ENCODE results near the gene FABP6. TPM values are rescaled to one million over a fixed set of nuclear protein-coding genes. Genes with fewer than 3 reads are reported as not detected.

Gene FABP6
- total and polyA plus RNA-seq, 9 of the 15 experiments (the other 6 are each of a cell fraction or from before 2014, with no cell fraction given) = 0.11 to 0.33 (median 0.21) TPM; not detected in 4

DNA sequence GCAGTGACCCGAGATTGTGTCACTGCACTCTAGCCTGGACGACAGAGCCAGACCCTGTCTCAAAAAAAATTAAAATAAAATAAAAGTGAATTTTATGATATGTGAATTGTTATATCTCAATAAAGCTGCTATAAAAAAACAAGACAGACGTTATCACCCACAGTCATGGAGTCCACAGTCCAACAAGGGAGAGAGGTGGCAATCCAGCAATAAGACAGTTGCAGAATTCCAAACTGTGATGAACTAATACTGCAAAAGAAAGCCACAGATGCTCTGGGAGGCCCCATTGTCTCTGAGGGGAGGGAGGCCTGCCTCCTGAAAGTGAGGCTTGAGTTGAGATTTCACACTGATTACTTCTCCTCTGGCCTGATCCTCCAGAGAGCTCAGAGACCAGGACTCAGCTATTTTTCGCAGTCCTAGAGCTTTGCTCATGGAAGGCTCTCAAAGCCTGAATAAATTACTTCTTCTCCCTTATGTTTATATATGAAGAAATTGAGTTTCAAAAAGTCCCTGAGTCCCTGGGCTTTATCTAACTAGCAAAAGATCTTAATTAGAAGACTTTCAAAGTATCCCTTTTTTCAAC lies 55.1 kb downstream of the FABP6 start (continued):
- TF ChIP-seq VEZF1 (CRISPR knock-in tag; IDR thresholded peaks at IDR 0.05) = no peak

DNA sequence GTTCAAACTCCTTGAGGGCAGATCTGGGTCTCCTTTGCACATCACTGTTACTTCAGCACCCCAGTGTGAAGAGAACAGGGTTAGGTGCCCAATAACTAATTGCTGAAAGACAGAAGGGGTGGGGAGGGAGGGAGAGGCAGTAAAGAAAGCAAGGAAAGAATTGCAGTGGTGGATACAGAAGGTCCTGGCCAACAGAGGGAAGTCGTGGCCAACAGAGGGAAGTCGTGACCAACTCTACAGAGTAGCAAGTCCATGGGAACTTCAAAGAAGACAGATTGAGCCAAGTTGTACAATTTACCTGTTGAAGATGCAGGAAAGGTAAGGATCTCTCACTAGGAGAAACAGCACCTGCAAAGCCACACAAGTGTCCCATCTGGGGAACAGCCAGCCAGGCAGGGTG lies 56.0 kb downstream of the FABP6 start:
- Histone ChIP-seq H3K4me2 (ENCODE audit: insufficient read depth, low read length) (no peak overlapping the region), H3K79me2 (ENCODE audit: control insufficient read depth, insufficient read depth, low read length) (no peaks in the 10 kb centered on the region), H3K4me3 (no peak overlapping the region), H3K9me1 (ENCODE audit: control insufficient read depth, insufficient read depth, low read length) (no peaks in the 10 kb centered on the region), H2AFZ (ENCODE audit: low read depth, low read length) (no peak overlapping the region), H3K4me1 (replicated peaks in 1 of 2; ENCODE audit: control insufficient read depth in 2 of 2, insufficient read depth in 2 of 2, low read length in 2 of 2) (peaks cover 0 to 7% of the 10 kb centered on the region in 2 experiments; a peak in 1 of 5 replicates), H3K27me3 (ENCODE audit: control insufficient read depth in 2 of 2, insufficient read depth in 2 of 2, low read length in 2 of 2) (peaks cover 25 to 46% of the 10 kb centered on the region in 2 experiments; a peak in 4 of 5 replicates), H3K36me3 (ENCODE audit: control insufficient read depth, insufficient read depth, low read length) (no peaks in the 10 kb centered on the region), H3K9me3 (replicated peaks; ENCODE audit: control insufficient read depth, insufficient read depth, low read depth, low read length) (no peaks in the 10 kb centered on the region), H3K27ac (ENCODE audit: extremely low read depth, low read depth, low read length) (no peak overlapping the region), H3K9ac (ENCODE audit: insufficient read depth in 1 of 2, low read depth in 2 of 2, low read length in 2 of 2) (no peak overlapping the region), H4K20me1 (replicated peaks; ENCODE audit: control insufficient read depth, insufficient read depth, low read length) (no peaks in the 10 kb centered on the region)
- POLR2A ChIA-PET = interaction anchor here (0.6 to 1.0 kb wide), 3 partner anchors 12 to 39 kb away, joined by 3 to 4 read pairs (median 3); no protein-coding TSS in a partner anchor
- FAIRE-seq = no peak
- CTCF ChIA-PET (ENCODE audit: low intra/inter-chr PET ratio) = no interaction called here
- TF ChIP-seq, protein P1, sequence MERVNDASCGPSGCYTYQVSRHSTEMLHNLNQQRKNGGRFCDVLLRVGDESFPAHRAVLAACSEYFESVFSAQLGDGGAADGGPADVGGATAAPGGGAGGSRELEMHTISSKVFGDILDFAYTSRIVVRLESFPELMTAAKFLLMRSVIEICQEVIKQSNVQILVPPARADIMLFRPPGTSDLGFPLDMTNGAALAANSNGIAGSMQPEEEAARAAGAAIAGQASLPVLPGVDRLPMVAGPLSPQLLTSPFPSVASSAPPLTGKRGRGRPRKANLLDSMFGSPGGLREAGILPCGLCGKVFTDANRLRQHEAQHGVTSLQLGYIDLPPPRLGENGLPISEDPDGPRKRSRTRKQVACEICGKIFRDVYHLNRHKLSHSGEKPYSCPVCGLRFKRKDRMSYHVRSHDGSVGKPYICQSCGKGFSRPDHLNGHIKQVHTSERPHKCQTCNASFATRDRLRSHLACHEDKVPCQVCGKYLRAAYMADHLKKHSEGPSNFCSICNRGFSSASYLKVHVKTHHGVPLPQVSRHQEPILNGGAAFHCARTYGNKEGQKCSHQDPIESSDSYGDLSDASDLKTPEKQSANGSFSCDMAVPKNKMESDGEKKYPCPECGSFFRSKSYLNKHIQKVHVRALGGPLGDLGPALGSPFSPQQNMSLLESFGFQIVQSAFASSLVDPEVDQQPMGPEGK (CRISPR knock-in tag; IDR thresholded peaks at IDR 0.05; ENCODE audit: borderline replicate concordance) = no peak
- TF ChIP-seq XRCC4 (IDR thresholded peaks at IDR 0.05; ENCODE audit: extremely low read depth, insufficient read depth, insufficient read length) = no peak
- TF ChIP-seq PHF20 (IDR thresholded peaks at IDR 0.05; ENCODE audit: partially characterized antibody) = no peak
- TF ChIP-seq ARID1B (IDR thresholded peaks at IDR 0.05) = no peak
- TF ChIP-seq BRD4 (IDR thresholded peaks at IDR 0.05) = no peak
- TF ChIP-seq ZNF77 (CRISPR knock-in tag; IDR thresholded peaks at IDR 0.05) = no peak
- TF ChIP-seq, protein P2, sequence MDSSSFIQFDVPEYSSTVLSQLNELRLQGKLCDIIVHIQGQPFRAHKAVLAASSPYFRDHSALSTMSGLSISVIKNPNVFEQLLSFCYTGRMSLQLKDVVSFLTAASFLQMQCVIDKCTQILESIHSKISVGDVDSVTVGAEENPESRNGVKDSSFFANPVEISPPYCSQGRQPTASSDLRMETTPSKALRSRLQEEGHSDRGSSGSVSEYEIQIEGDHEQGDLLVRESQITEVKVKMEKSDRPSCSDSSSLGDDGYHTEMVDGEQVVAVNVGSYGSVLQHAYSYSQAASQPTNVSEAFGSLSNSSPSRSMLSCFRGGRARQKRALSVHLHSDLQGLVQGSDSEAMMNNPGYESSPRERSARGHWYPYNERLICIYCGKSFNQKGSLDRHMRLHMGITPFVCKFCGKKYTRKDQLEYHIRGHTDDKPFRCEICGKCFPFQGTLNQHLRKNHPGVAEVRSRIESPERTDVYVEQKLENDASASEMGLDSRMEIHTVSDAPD (CRISPR knock-in tag; IDR thresholded peaks at IDR 0.05) = no peak
- no peak for TF ChIP-seq ZSCAN29 (IDR thresholded peaks at IDR 0.05)
- TF ChIP-seq NR2C2 (CRISPR knock-in tag; IDR thresholded peaks at IDR 0.05) = no peak
- no peak for TF ChIP-seq NR2C2 (tag; IDR thresholded peaks at IDR 0.05)
- TF ChIP-seq ZNF3 (CRISPR knock-in tag; IDR thresholded peaks at IDR 0.05) = no peak
- no peak for TF ChIP-seq CBX1 (IDR thresholded peaks at IDR 0.05; ENCODE audit: low read depth)
- no peak for TF ChIP-seq SIN3A (IDR thresholded peaks at IDR 0.05; ENCODE audit: borderline replicate concordance in 2 of 2, control insufficient read depth in 1 of 2, low read depth in 2 of 2, low read length in 2 of 2)
- no peak for TF ChIP-seq ZNF445 (CRISPR knock-in tag; IDR thresholded peaks at IDR 0.05; ENCODE audit: low read depth)
- no peak for TF ChIP-seq SMARCA4 (IDR thresholded peaks at IDR 0.05)
- no peak for TF ChIP-seq FOXK2 (conservative IDR thresholded peaks at IDR 0.05 in 1 of 2, IDR thresholded peaks at IDR 0.05 in 1 of 2; ENCODE audit: low read depth in 2 of 2)
- in situ Hi-C loops (cut with MboI) (no loop called here), intact Hi-C loops (cut with micrococcal nuclease) (loop anchor here (5.0 kb wide), 1 partner anchor 43 kb away; no protein-coding TSS in a partner anchor)
- no peak for ATAC-seq
- WGBS (ENCODE audit: insufficient coverage, low coverage, missing lambda C conversion rate) = 0% methylated on average over 2 of the region's 2 CpGs
- DNase-seq (ENCODE audit: extremely low read depth in 1 of 4, low spot score in 3 of 4) = no peak
- no TSS peak for BruUV-seq (replicated peaks)

Measured in K562 (cell line).